HEK293 (cell line): ENCODE results near the gene APOC3.

Experiments used
- CTCF ChIA-PET: fragments of 350-600 bp; formaldehyde crosslinking; extraction: SDS; loops from one replicate; lab custom pipeline; 2021; ENCODE audit warnings: antibody characterized with exemption; lab: Yijun Ruan, JAX
- POLR2A ChIA-PET: fragments of 300-600 bp; formaldehyde crosslinking; extraction: SDS; loops from one replicate; lab custom pipeline; 2020; ENCODE audit warnings: antibody characterized with exemption, inconsistent platforms; lab: Yijun Ruan, JAX
- H3K27ac ChIP-seq: fragments of 200-500 bp; sonication (Bioruptor generic); 2 replicates; pipeline ENCODE4 v1.5.1; 2014; ENCODE audit warnings: low read depth, low read length, control low read depth, inconsistent platforms; ENCODE audit errors: extremely low read depth
- H3K36me3 ChIP-seq, 2 experiments: fragments of 200-500 bp in 1 of 2; sonication (Bioruptor generic) in 1 of 2; 1 replicate in 1 of 2; 2 replicates in 1 of 2; pipeline ENCODE4 v1.5.1; 2014 to 2017; ENCODE audit warnings: inconsistent platforms in 2 of 2, low read length in 2 of 2; ENCODE audit not compliant: control insufficient read depth in 2 of 2, insufficient read depth in 1 of 2
- H3K4me1 ChIP-seq: fragments of 200-500 bp; sonication (Bioruptor generic); 2 replicates; pipeline ENCODE4 v1.5.1; 2014; ENCODE audit warnings: mild to moderate bottlenecking, low read length, inconsistent platforms; ENCODE audit not compliant: control insufficient read depth, insufficient read depth
- H3K4me3 ChIP-seq: 2 replicates; pipeline ENCODE4 v1.5.1; 2011; ENCODE audit warnings: low read depth, mild to moderate bottlenecking, control low read depth, low read length, moderate library complexity
- H3K9me3 ChIP-seq: fragments of 200-500 bp; sonication (Bioruptor generic); 2 replicates; pipeline ENCODE4 v1.5.1; 2014; ENCODE audit warnings: low read depth, low read length, inconsistent platforms; ENCODE audit not compliant: control insufficient read depth, insufficient read depth
- BCL11A ChIP-seq: fragments of 450-650 bp; formaldehyde crosslinking; IDR thresholded peaks from 2 replicates; pipeline ENCODE4 v1.5.1; 2016; ENCODE audit warnings: low read depth, missing biosample characterization, missing genetic modification characterization
- EGR2 ChIP-seq: fragments of 450-650 bp; formaldehyde crosslinking; IDR thresholded peaks from 2 replicates; pipeline ENCODE4 v1.5.1; 2016; ENCODE audit warnings: low read depth, missing biosample characterization, missing genetic modification characterization
- MEIS1 ChIP-seq: sonication (generic); formaldehyde crosslinking; IDR thresholded peaks from 2 replicates; pipeline ENCODE4 v1.8.1; 2022; ENCODE audit warnings: missing genetic modification reagents, mild to moderate bottlenecking, borderline replicate concordance
- RBAK ChIP-seq: fragments of 450-650 bp; formaldehyde crosslinking; IDR thresholded peaks from 2 replicates; pipeline ENCODE4 v1.5.1; 2016; ENCODE audit warnings: missing biosample characterization, missing genetic modification characterization
- SCRT1 ChIP-seq: fragments of 450-650 bp; formaldehyde crosslinking; IDR thresholded peaks from 2 replicates; pipeline ENCODE4 v1.5.1; 2016; ENCODE audit warnings: missing biosample characterization, missing genetic modification characterization, borderline replicate concordance
- TSHZ1 ChIP-seq: fragments of 450-650 bp; formaldehyde crosslinking; IDR thresholded peaks from 2 replicates; pipeline ENCODE4 v1.5.1; 2016; ENCODE audit warnings: missing biosample characterization, missing genetic modification characterization, borderline replicate concordance
- YY2 ChIP-seq: fragments of 450-650 bp; formaldehyde crosslinking; IDR thresholded peaks from 2 replicates; pipeline ENCODE4 v1.5.1; 2016; ENCODE audit warnings: missing biosample characterization, missing genetic modification characterization
- ZBTB10 ChIP-seq: fragments of 450-650 bp; formaldehyde crosslinking; IDR thresholded peaks from 2 replicates; pipeline ENCODE4 v1.5.1; 2016; ENCODE audit warnings: missing biosample characterization, missing genetic modification characterization
- ZNF16 ChIP-seq: fragments of 450-650 bp; formaldehyde crosslinking; IDR thresholded peaks from 2 replicates; pipeline ENCODE4 v1.5.1; 2016; ENCODE audit warnings: low read depth, missing biosample characterization, missing genetic modification characterization
- ZNF174 ChIP-seq: fragments of 450-650 bp; formaldehyde crosslinking; IDR thresholded peaks from 2 replicates; pipeline ENCODE4 v1.5.0; 2017; ENCODE audit warnings: missing biosample characterization, mild to moderate bottlenecking, missing genetic modification characterization
- ZNF175 ChIP-seq: fragments of 450-650 bp; formaldehyde crosslinking; IDR thresholded peaks from 2 replicates; pipeline ENCODE4 v1.5.1; 2016; ENCODE audit warnings: missing biosample characterization, missing genetic modification characterization
- ZNF184 ChIP-seq: fragments of 450-650 bp; IDR thresholded peaks from 2 replicates; pipeline ENCODE4 v1.5.1; 2018; ENCODE audit warnings: missing biosample characterization, mild to moderate bottlenecking, missing genetic modification characterization
- ZNF202 ChIP-seq: fragments of 450-650 bp; formaldehyde crosslinking; IDR thresholded peaks from 2 replicates; pipeline ENCODE4 v1.5.1; 2016; ENCODE audit warnings: missing biosample characterization, missing genetic modification characterization, borderline replicate concordance
- ZNF239 ChIP-seq: fragments of 450-650 bp; formaldehyde crosslinking; IDR thresholded peaks from 2 replicates; pipeline ENCODE4 v1.5.1; 2016; ENCODE audit warnings: missing biosample characterization, missing genetic modification characterization
- ZNF280D ChIP-seq: fragments of 450-650 bp; formaldehyde crosslinking; IDR thresholded peaks from 2 replicates; pipeline ENCODE4 v1.5.1; 2016; ENCODE audit warnings: missing biosample characterization, missing genetic modification characterization
- ZNF404 ChIP-seq: fragments of 450-650 bp; formaldehyde crosslinking; IDR thresholded peaks from 2 replicates; pipeline ENCODE4 v1.5.1; 2017; ENCODE audit warnings: missing biosample characterization, missing genetic modification characterization
- ZNF558 ChIP-seq: fragments of 450-650 bp; formaldehyde crosslinking; IDR thresholded peaks from 2 replicates; pipeline ENCODE4 v1.5.1; 2016; ENCODE audit warnings: missing biosample characterization, missing genetic modification characterization
- ZNF626 ChIP-seq: fragments of 450-650 bp; sonication (Bioruptor Pico); formaldehyde crosslinking; IDR thresholded peaks from 2 replicates; pipeline ENCODE4 v1.5.1; 2018; ENCODE audit warnings: missing biosample characterization, missing genetic modification characterization, inconsistent platforms

The APOC3 gene

GRCh38 chr11:116812109-116812508 lies 17.6 kb upstream of the APOC3 start (continued):
- TF ChIP-seq TSHZ1 (tag by site-specific recombination) (no peak), ZNF16 (tag by site-specific recombination) (no peak), ZNF175 (tag by site-specific recombination) (no peak), ZNF202 (tag by site-specific recombination) (no peak), BCL11A (no peak), YY2 (no peak), MEIS1 (CRISPR knock-in tag) (no peak)
- TF ChIP-seq, all 188 proteins: peak for 0

GRCh38 chr11:116813170-116813569 lies 16.5 kb upstream of the APOC3 start:
- no peaks in the 10 kb centered on the region for H3K36me3 ChIP-seq
- no peaks in the 10 kb centered on the region for H3K9me3 ChIP-seq
- H3K4me1 ChIP-seq: no peaks in the 10 kb centered on the region
- CTCF ChIA-PET: interaction anchor here (0.6 to 2.4 kb wide), 5 partner anchors 19 to 1230 kb away, joined by 3 to 19 read pairs (median 4); no protein-coding TSS in a partner anchor
- POLR2A ChIA-PET: no interaction called here
- no peak overlapping the region for H3K4me3 ChIP-seq
- TF ChIP-seq ZNF174 (no peak), RBAK (tag by site-specific recombination) (no peak), SCRT1 (tag by site-specific recombination) (no peak), ZBTB10 (tag by site-specific recombination) (no peak), ZNF239 (no peak), ZNF184 (tag by site-specific recombination) (no peak), ZNF558 (no peak), ZNF626 (tag by site-specific recombination) (no peak), ZNF280D (tag by site-specific recombination) (no peak), ZNF404 (tag by site-specific recombination) (no peak), EGR2 (tag by site-specific recombination) (no peak)
- no peak overlapping the region for H3K27ac ChIP-seq
